GM12874 (cell line): Measurements from ENCODE around the gene CRTAC1.

Experiments used
- CTCF ChIP-seq: IDR thresholded peaks from 2 replicates; pipeline ENCODE4 v1.5.1; 2011; ENCODE audit warnings: low read depth, mild to moderate bottlenecking, control low read depth, low read length, moderate library complexity; ENCODE audit not compliant: insufficient read depth

CRTAC1 gene

GRCh38 chr10:97867220-97867800, 163.1 kb downstream of the CRTAC1 start:
- TF ChIP-seq CTCF: no peak

GRCh38 chr10:97866524-97867219, 163.7 kb downstream of the CRTAC1 start:
- no peak for TF ChIP-seq CTCF

GRCh38 chr10:97865488-97865887, 164.9 kb downstream of the CRTAC1 start:
- TF ChIP-seq CTCF: no peak

- TF ChIP-seq CTCF: no peak
These were observed 166.6 kb downstream of the CRTAC1 start for GRCh38 chr10:97863808-97864207.

GRCh38 chr10:97861924-97862323, 168.5 kb downstream of the CRTAC1 start:
- TF ChIP-seq CTCF: no peak

GRCh38 chr10:97861097-97861750, 169.2 kb downstream of the CRTAC1 start:
- no peak for TF ChIP-seq CTCF

- TF ChIP-seq CTCF: no peak
These were observed 172.4 kb downstream of the CRTAC1 start for GRCh38 chr10:97858001-97858439.
